GM21717 (cell line): ENCODE data around the gene ATG16L2.

Source experiments
- ATAC-seq: cut with Tn5 transposase; IDR thresholded peaks from one replicate; pipeline ENCODE4 v1.9.1; 2021; ENCODE audit warnings: mild to moderate bottlenecking, moderate library complexity; ENCODE audit not compliant: unreplicated experiment

ATG16L2 gene

DNA sequence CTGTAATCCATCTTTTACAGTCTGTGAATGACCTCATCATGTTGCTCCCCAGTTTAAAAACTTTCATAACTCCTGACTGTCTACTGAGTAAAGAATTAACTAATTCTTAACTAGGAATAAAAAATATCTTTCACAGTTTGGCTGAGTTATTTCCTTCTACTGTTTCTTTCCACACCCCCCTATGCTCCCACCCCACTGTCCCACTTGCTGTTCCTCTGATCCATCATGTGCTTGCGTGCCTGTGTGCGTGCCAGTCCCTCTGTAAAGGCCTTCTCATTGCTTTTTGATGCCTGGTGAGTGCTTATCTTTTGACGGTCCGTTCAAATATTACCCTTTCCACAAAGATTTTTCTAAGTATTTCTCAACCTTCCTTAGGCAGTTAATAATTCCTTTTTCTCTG, 55.6 kb downstream of the ATG16L2 start:
- no peak for ATAC-seq

DNA sequence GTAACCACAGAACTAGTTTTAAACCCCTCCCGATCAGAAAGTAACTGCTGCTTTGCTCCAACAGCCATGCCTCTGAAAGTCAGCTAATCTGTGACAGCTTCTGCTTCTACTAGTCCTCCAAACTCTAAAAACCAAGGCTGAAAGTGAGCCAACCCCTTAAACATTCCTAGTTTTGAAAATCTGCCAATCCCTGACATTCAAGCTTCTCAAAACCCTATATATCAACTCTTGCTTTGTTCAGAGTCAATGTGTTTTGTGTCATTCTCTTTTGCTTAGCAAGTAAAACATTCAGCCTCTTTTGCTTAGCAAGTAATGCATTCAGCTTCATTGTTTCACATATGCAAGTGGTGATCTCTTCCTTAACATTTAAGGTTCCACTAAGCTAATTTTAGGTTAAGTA, 56.9 kb downstream of the ATG16L2 start:
- ATAC-seq: no peak

DNA sequence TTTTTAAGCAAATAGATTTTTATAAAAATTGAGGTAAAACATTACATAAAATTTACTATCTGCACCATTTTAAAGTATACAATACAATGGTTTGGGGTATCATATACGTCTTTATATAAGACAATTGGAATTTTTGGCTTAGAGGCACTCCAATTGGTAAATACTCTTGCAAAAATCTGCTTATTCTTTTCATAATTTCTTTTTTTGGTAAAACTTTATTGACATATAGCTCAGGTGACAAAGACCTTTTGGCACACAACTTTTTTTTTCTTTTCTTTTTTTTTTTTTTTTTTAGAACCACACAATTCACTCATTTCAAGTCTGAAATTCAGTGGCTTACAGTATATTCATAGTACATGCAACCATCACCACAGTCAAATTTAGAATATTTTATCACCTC, 57.8 kb downstream of the ATG16L2 start:
- no peak for ATAC-seq

DNA sequence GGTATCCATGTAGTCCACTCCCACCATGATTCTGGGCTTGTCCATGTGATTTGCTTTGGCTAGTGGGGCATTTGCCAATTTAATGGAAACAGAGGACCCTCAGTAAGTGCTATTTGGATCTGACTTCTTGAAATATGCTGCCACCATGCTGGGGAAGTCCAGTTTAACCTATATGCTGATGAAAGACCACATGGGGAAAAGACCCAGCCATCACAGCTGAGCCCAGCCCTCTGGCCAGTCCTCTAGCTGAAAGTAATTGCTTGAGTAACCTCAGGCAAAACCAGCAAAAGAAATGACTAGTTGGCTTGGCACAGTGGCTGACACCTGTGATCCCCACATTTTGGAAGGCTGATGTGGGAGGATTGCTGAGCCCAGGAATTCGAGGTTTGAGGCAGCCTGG, 61.5 kb downstream of the ATG16L2 start:
- no peak for ATAC-seq

DNA sequence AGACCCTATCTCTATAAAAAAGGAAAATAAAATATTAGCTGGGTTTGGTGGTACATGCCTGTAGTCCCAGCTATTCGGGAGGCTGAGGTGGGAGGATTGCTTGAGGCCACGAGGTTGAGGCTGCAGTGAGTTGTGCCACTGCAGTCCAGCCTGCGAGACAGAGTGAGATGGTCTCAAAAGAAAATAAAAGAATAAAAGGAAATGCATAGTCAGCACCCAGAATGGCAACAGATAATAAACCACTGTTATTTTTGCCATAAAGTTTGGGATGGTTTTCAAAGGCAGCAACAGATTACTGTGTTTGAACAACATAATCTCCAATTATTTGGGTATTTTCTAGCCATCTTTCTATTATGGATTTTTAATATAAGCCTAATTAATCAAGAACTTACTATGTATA, 61.9 kb downstream of the ATG16L2 start:
- ATAC-seq: no peak
